Measurements from ENCODE around the gene PRR14L. TPM values are rescaled to one million over a fixed set of nuclear protein-coding genes. Genes with fewer than 3 reads are reported as not detected.
"Not testable (repeated sequence)": the region's sequence is repeated elsewhere in the genome, so short reads cannot be mapped to it uniquely, and the experiment has no call there.

Gene PRR14L
- total RNA-seq, 1 donor from 2014 or later: 51.9 TPM

DNA sequence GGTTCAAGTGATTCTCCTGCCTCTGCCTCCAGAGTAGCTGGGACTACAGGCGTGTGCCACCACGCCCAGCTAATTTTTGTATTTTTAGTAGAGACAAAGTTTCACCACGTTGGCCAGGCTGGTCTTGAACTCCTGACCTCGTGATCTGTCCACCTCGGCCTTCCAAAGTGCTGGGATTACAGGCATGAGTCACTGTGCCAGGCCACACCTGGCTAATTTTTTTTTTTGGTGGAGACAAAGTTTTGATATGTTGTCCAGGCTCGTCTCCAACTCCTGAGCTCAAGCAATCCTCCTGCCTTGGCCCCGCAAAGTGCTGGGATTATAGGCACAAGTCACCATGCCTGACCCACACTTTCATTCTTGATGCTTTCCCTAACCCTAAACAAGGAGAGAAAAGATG lies 9.6 kb downstream of the PRR14L start:
- DNase-seq (ENCODE audit: low spot score): not testable (repeated sequence)

- no peak for DNase-seq (ENCODE audit: low spot score)
Measured at GRCh38 chr22:31739795-31740201, 10.1 kb downstream of the PRR14L start.

- no peak for DNase-seq (ENCODE audit: low spot score)
Measured at GRCh38 chr22:31738566-31738965, 11.4 kb downstream of the PRR14L start.

DNA sequence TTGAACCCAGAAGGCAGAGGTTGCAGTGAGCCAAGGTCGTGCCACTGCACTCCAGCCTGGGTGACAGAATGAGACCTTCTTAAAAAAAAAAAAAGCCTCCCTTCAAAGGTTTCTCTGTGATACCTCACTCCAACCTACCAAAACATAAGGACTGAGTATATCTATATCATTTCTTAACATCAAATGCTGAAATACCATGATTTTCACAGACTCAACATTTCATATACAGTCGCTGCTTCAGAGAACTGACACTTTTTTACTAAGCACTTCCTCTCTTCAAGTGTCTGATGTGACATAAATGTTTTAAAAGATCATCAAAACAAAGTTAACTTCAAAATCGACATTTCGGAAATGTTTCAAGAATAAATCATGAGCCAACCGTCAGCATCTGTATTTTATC lies 12.0 kb downstream of the PRR14L start:
- no peak for DNase-seq (ENCODE audit: low spot score)

- no peak for DNase-seq (ENCODE audit: low spot score)
Measured at GRCh38 chr22:31736458-31736857, 13.5 kb downstream of the PRR14L start.

DNA sequence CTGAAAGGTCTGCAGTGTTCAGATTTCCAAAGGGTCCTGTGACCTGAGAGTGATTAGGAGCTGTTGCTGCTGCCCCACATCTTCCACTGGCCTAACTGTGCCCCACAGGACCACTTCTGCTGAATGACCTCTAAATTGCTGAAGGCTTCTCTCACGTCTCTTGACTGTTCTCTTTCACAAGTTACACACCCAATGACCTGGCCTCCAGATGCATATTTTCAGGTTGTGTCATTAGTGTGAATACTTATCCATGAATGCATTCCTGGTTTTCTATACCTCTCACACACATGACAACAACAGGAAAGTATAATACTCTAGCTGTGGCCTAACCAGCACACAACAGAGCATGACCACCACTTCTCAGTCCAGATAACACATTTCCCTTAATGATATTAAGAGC lies 15.4 kb downstream of the PRR14L start:
- no peak for DNase-seq (ENCODE audit: low spot score)

GRCh38 chr22:31733580-31734079 lies 16.3 kb downstream of the PRR14L start:
- no peak for DNase-seq (ENCODE audit: low spot score)

GRCh38 chr22:31732089-31732829 lies 17.7 kb downstream of the PRR14L start:
- DNase-seq (ENCODE audit: low spot score): no peak

DNA sequence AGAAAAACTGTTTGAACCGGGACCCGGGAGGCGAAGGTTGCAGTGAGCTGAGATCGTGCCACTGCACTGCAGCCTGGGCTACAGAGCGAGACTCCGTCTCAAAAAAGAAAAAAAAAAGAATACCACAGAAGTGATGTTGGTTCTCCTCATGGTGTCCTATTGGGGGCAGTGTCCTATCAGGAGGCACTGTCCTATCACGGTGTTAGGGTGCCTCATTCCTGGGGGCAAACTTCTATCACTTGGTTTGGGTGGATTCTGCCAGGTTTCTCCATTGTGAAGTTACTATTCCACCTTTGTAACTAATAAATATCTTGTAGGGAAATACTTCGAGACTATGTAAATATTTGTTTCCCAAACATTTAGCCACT lies 19.6 kb downstream of the PRR14L start:
- no peak for DNase-seq (ENCODE audit: low spot score)

DNA sequence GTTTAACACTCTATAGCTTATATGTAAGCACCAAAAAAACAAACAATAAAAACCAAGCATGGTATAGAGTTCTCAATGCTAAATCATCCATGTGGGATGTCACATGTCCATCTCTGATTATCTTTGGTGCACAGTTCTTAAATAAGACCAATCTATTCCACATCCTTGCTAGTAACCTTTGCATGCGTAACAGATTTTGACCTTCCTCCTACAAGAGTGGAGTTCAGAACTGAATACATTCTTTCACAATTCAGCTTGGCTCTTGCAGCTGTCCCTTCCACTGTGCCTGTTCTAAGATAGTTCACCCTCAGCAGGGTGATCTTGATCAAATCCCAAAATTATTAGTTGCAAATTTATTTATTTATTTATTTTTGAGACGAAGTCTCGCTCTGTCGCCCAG lies 21.1 kb downstream of the PRR14L start:
- DNase-seq (ENCODE audit: low spot score): no peak

DNA sequence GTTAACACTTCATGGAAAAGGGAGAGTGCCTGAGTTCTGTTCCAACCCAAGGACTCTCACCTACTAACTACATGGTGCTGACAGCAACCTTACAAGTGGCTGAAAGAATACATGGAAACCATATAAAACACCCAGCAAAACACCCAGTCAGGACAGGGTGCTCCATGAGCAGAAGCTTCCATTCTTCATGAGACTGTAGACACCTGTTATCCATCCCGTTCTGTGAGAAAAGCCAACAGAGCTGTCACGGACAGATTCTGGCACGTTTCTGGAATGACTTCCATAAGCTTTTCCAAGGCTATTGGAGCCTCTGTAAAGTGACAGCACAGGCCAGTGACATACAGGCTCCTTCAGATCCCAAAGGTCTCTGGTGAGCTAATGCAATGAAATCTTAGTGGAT lies 23.2 kb downstream of the PRR14L start:
- DNase-seq (ENCODE audit: low spot score): no peak

DNA sequence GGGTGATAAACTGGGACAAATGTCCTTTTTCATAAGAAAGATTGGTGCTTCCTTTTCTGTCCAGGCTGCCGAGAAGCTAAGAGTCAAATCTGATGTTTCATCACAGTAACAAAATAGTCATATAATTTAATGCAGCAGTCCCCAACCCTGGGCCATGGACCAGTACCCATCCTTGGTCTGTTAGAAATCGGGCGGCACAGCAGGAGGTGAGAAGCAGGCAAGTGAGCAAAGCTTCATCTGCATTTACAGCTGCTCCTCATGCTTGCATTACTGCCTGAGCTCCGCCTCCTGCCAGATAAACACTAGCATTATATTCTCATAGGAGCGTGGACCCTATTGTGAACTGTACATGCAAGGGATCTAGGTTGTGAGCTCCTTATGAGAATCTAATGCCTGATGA lies 26.2 kb downstream of the PRR14L start:
- no peak for DNase-seq (ENCODE audit: low spot score)

GRCh38 chr22:31719850-31720471 lies 30.0 kb downstream of the PRR14L start:
- no peak for DNase-seq (ENCODE audit: low spot score)

DNA sequence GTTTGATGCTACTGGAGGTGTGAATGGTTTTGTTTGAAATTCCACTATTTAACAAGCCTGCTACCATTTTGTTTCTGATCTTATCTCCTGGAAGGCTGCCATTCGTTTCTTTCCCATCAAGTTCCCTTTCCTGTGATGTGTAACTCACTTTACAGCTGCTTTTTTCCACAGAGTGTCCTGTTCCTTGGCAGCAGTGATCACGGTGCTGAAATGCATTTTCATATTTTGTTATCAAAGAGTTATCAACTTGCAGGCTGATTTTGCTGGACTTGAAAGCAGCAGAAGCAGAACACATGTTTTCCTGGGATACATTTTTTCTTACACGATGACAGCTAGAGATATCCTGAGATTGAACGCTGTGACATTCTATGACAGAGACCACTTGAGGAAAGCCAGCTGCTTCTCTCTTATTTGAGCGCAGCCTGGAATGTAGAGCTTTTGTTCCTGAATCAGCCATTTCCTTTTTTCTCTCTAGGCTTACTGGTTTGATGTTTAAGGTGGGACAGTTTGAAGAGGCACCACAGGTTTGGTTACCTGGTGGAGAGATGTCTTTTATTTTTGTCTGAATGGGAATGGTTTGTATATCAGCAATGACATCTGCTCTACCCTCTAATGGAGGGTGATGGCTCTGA lies 34.7 kb downstream of the PRR14L start:
- no peak for DNase-seq (ENCODE audit: low spot score)

DNA sequence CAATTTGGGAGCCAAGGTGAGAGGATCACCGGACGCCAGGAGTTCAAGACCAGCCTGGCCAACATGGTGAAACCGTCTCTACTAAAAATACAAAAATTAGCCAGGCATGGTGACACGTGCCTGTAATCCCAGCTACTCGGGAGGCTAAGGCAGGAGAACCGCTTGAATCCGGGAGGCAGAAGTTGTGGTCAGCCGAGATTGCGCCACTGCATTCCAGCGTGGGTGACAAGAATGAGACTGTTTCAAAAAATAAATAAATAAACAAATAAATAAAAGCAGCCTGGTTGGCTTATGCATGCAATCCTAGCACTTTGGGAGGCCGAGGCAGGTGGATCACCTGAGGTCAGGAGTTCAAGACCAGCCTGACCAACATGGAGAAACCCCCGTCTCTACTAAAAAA lies 38.7 kb downstream of the PRR14L start:
- DNase-seq (ENCODE audit: low spot score): not testable (repeated sequence)

DNA sequence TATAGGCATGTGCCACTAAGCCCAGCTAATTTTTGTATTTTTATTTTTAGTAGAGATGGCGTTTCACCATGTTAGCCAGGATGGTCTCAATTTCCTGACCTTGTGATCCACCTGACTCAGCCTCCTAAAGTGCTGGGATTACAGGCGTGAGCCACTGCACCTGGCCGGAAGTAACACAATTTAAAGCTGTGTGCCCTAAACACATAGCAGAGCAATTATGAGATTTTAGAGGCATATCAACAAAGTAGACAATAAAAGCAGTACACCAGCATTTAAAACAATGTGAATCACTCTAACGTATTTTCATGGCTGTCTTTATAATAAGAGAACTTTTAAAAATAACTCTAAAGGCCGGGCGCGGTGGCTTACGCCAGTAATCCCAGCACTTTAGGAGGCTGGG lies 42.4 kb downstream of the PRR14L start:
- DNase-seq (ENCODE audit: low spot score): no peak

DNA sequence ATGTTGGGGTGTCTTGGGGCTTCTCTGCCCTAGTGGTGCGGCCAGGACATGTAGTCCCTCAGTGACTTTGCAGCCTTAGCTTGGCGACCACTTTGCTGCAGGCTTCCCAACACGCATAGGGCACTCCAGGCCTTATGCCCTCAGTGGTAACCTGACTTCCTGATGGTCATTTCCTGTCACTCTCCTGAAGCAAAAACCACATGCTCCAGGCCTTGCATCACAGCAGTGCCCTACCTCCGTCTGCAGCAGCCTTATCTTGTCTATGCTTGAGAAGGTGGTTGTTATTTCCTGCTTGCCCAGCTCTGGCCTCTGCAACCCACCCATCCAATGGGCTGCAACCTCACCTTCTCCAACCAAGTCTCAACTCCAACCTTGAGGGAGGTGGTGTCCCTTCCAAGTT lies 54.5 kb downstream of the PRR14L start:
- DNase-seq (ENCODE audit: low spot score): no peak

DNA sequence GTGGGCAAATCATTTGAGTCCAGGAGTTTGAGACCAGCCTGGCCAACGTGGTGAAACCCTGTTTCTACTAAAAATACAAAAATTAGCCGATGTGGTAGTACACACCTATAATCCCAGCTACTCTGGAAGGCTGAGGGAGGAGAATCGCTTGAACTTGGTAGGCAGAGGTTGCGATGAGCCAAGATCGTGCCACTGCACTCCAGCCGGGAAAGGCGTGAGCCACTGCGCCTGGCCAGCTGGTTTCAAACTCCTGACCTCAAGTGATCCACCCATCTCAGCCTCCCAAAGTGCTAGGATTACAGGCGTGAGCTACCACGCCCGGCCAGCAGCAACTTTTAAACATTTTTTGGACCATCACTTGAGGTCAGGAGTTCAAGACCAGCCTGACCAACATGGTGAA lies 55.9 kb downstream of the PRR14L start:
- DNase-seq (ENCODE audit: low spot score): not testable (repeated sequence)

- DNase-seq (ENCODE audit: low spot score): no peak
Measured at GRCh38 chr22:31692186-31692886, 57.6 kb downstream of the PRR14L start.

DNA sequence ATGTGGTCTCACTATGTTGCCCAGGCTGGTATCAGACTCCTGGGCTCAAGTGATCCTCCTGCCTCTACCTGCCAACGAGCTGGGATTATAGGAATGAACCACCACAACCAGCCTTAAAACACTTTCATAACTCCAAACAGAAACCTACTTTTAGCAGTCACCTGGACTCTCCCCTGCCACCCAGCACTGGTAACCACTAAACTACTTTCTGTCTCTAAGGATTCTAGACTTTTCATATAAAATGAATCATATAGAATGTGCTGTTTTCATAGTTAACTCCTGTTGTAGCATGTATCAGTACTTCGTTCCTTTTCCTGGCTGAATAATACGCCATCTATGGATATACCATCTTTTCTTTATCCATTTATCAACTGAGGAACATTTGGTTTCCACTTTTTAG lies 58.5 kb downstream of the PRR14L start:
- DNase-seq (ENCODE audit: low spot score): no peak

GRCh38 chr22:31683181-31684105 lies 66.5 kb downstream of the PRR14L start:
- no peak for DNase-seq (ENCODE audit: low spot score)
